IMR-90 (cell line): ENCODE measurements around the gene POR. TPM values are rescaled to one million over a fixed set of nuclear protein-coding genes. Genes with fewer than 3 reads are reported as not detected.

Experiments
- ATAC-seq: fragments of 200-7000 bp; cut with Tn5 transposase; 2 replicates; pipeline ENCODE4 v1.9.1; 2020; ENCODE audit warnings: low read depth, mild to moderate bottlenecking, moderate library complexity
- BruUV-seq: library from RNA; stranded (reverse); fragments of 400-500 nt; replicated peaks from 2 replicates; lab custom pipeline; 2021; lab: Mats Ljungman, UMichigan
- CTCF ChIA-PET: fragments of 300-600 bp; formaldehyde crosslinking; extraction: SDS; loops from one replicate; lab custom pipeline; 2021; ENCODE audit warnings: antibody characterized with exemption; lab: Yijun Ruan, JAX
- POLR2A ChIA-PET: fragments of 300-600 bp; sonication (Branson Sonifier 250); formaldehyde crosslinking; loops from one replicate; lab custom pipeline; 2022; ENCODE audit warnings: antibody characterized with exemption; ENCODE audit not compliant: unreplicated experiment; lab: Charles Lee
- DNase-seq: peaks from one replicate; pipeline ENCODE4 v3.0.0; 2013
- H2AFZ ChIP-seq: replicated peaks from 2 replicates; pipeline ENCODE3; 2013; ENCODE audit warnings: low read length, mild to moderate bottlenecking; ENCODE audit not compliant: poor library complexity
- H2AK5ac ChIP-seq: 2 replicates; pipeline ENCODE4 v1.6.1; 2013; ENCODE audit warnings: low read depth, low read length, inconsistent platforms
- H2AK9ac ChIP-seq: replicated peaks from 2 replicates; pipeline ENCODE3; 2013; ENCODE audit warnings: mild to moderate bottlenecking, low read depth, low read length, moderate library complexity; ENCODE audit not compliant: poor library complexity
- H2BK120ac ChIP-seq: 2 replicates; pipeline ENCODE4 v1.6.1; 2013; ENCODE audit warnings: low read depth, low read length, inconsistent platforms
- H2BK15ac ChIP-seq: 3 replicates; pipeline ENCODE4 v1.6.1; 2013; ENCODE audit warnings: low read depth, low read length, inconsistent platforms
- H2BK20ac ChIP-seq: 2 replicates; pipeline ENCODE4 v1.6.1; 2013; ENCODE audit warnings: low read depth, mild to moderate bottlenecking, inconsistent platforms, low read length, moderate library complexity
- H2BK5ac ChIP-seq: 2 replicates; pipeline ENCODE4 v1.6.1; 2013; ENCODE audit warnings: mild to moderate bottlenecking, low read depth, low read length, inconsistent platforms; ENCODE audit not compliant: poor library complexity, severe bottlenecking
- H3K14ac ChIP-seq: replicated peaks from 2 replicates; pipeline ENCODE4 v1.6.1; 2013; ENCODE audit warnings: low read depth, low read length, inconsistent platforms
- H3K18ac ChIP-seq: 2 replicates; pipeline ENCODE4 v1.6.1; 2013; ENCODE audit warnings: low read depth, low read length, control low read depth
- H3K23ac ChIP-seq: 2 replicates; pipeline ENCODE4 v1.6.1; 2013; ENCODE audit warnings: low read depth, low read length, inconsistent platforms
- H3K27ac ChIP-seq: 2 replicates; pipeline ENCODE4 v1.5.1; 2013; ENCODE audit warnings: mild to moderate bottlenecking, control low read depth, low read length; ENCODE audit not compliant: insufficient read depth
- H3K27me3 ChIP-seq: 2 replicates; pipeline ENCODE4 v1.6.1; 2013; ENCODE audit warnings: low read length; ENCODE audit not compliant: control insufficient read depth, insufficient read depth
- H3K36me3 ChIP-seq: 2 replicates; pipeline ENCODE4 v1.6.1; 2013; ENCODE audit warnings: low read length, mixed read lengths; ENCODE audit not compliant: control insufficient read depth, insufficient read depth
- H3K4ac ChIP-seq: 2 replicates; pipeline ENCODE4 v1.6.1; 2013; ENCODE audit warnings: low read depth, low read length, inconsistent platforms
- H3K4me1 ChIP-seq: 2 replicates; pipeline ENCODE4 v1.6.1; 2013; ENCODE audit warnings: low read length, mixed read lengths; ENCODE audit not compliant: control insufficient read depth, insufficient read depth
- H3K4me2 ChIP-seq: 2 replicates; pipeline ENCODE4 v1.6.1; 2013; ENCODE audit warnings: low read depth, mild to moderate bottlenecking, control low read depth, low read length, moderate library complexity
- H3K4me3 ChIP-seq: 2 replicates; pipeline ENCODE4 v1.5.1; 2013; ENCODE audit warnings: low read depth, mild to moderate bottlenecking, control low read depth, low read length, moderate library complexity; ENCODE audit not compliant: insufficient read depth
- H3K56ac ChIP-seq: 2 replicates; pipeline ENCODE4 v1.6.1; 2013; ENCODE audit warnings: low read length, inconsistent platforms; ENCODE audit not compliant: insufficient read depth; ENCODE audit errors: extremely low read depth
- H3K79me1 ChIP-seq, 2 experiments: 2 replicates each; pipeline ENCODE4 v1.6.1; 2013; ENCODE audit warnings: low read length in 2 of 2, inconsistent platforms in 1 of 2, low read depth in 1 of 2
- H3K9ac ChIP-seq: 2 replicates; pipeline ENCODE4 v1.6.1; 2013; ENCODE audit warnings: low read depth, low read length, control low read depth
- H3K9me1 ChIP-seq: 2 replicates; pipeline ENCODE4 v1.6.1; 2013; ENCODE audit warnings: low read length, inconsistent platforms; ENCODE audit not compliant: insufficient read depth
- H3K9me3 ChIP-seq: 2 replicates; pipeline ENCODE4 v1.6.1; 2013; ENCODE audit warnings: low read length; ENCODE audit not compliant: control insufficient read depth, insufficient read depth
- H4K20me1 ChIP-seq: 2 replicates; pipeline ENCODE4 v1.6.1; 2013; ENCODE audit warnings: low read length, inconsistent platforms; ENCODE audit not compliant: insufficient read depth
- H4K5ac ChIP-seq: 2 replicates; pipeline ENCODE4 v1.6.1; 2013; ENCODE audit warnings: mild to moderate bottlenecking, low read depth, low read length, control low read depth
- H4K8ac ChIP-seq, 2 experiments: 2 replicates each; pipeline ENCODE4 v1.6.1; 2013; ENCODE audit warnings: low read depth in 2 of 2, low read length in 2 of 2, control low read depth in 1 of 2, inconsistent platforms in 1 of 2
- H4K91ac ChIP-seq: 2 replicates; pipeline ENCODE4 v1.6.1; 2013; ENCODE audit warnings: low read depth, low read length, inconsistent platforms; ENCODE audit not compliant: insufficient read depth
- BHLHE40 ChIP-seq: fragments of 150-350 bp; IDR thresholded peaks from 2 replicates; pipeline ENCODE4 v1.6.1; 2016; ENCODE audit warnings: mild to moderate bottlenecking, low read depth, low read length
- CHD1 ChIP-seq: IDR thresholded peaks from 2 replicates; pipeline ENCODE4 v1.6.1; 2012; ENCODE audit warnings: low read depth, low read length, improper control_type of control experiment
- ELK1 ChIP-seq: fragments of 150-350 bp; IDR thresholded peaks from 2 replicates; pipeline ENCODE4 v1.6.1; 2016; ENCODE audit warnings: low read depth, mild to moderate bottlenecking, low read length, moderate library complexity, borderline replicate concordance
- FOS ChIP-seq: fragments of 150-350 bp; IDR thresholded peaks from 2 replicates; pipeline ENCODE4 v1.6.1; 2016; ENCODE audit warnings: low read depth, low read length
- MAFK ChIP-seq: IDR thresholded peaks from 2 replicates; pipeline ENCODE4 v1.6.1; 2012; ENCODE audit warnings: low read depth, low read length, improper control_type of control experiment
- MAZ ChIP-seq: IDR thresholded peaks from 2 replicates; pipeline ENCODE4 v1.6.1; 2012; ENCODE audit warnings: low read depth, mild to moderate bottlenecking, low read length, improper control_type of control experiment, moderate library complexity, borderline replicate concordance
- MXI1 ChIP-seq: IDR thresholded peaks from 2 replicates; pipeline ENCODE4 v1.6.1; 2012; ENCODE audit warnings: low read depth, mild to moderate bottlenecking, low read length, moderate library complexity, borderline replicate concordance
- NFE2L2 ChIP-seq: fragments of 150-350 bp; IDR thresholded peaks from 2 replicates; pipeline ENCODE4 v1.6.1; 2016; ENCODE audit warnings: low read depth, mild to moderate bottlenecking, low read length
- POLR2A ChIP-seq: IDR thresholded peaks from 2 replicates; pipeline ENCODE4 v1.6.1; 2012; ENCODE audit warnings: mild to moderate bottlenecking, low read depth, low read length
- RAD21 ChIP-seq: IDR thresholded peaks from 2 replicates; pipeline ENCODE4 v1.6.1; 2012; ENCODE audit warnings: low read length, improper control_type of control experiment
- RFX5 ChIP-seq: IDR thresholded peaks from 2 replicates; pipeline ENCODE4 v1.8.0; 2012; ENCODE audit warnings: low read depth, mild to moderate bottlenecking, low read length, moderate library complexity
- SMC3 ChIP-seq: fragments of 150-350 bp; IDR thresholded peaks from 2 replicates; pipeline ENCODE4 v1.6.1; 2016; ENCODE audit warnings: low read depth, mild to moderate bottlenecking, antibody characterized with exemption, low read length, moderate library complexity
- USF2 ChIP-seq: fragments of 150-350 bp; IDR thresholded peaks from 2 replicates; pipeline ENCODE4 v1.6.1; 2017; ENCODE audit warnings: mild to moderate bottlenecking, antibody characterized with exemption, low read length, low read depth
- WGBS, 2 experiments: methylation state at CpG; one replicate each; pipeline versions ENCODE4 v1.1.5 to v1.1.7; 2013; ENCODE audit warnings: missing lambda C conversion rate in 2 of 2; ENCODE audit not compliant: insufficient read length in 1 of 2; ENCODE audit errors: extremely low coverage in 2 of 2; 5-methylcytosine and 5-hydroxymethylcytosine counted together
- dilution Hi-C: fragments of 300-500 bp; cut with HindIII; formaldehyde crosslinking; loops from one replicate; pipeline ENCODE4 v1.14.3; 2018; ENCODE audit warnings: low sequenced_read_pairs; ENCODE audit not compliant: unreplicated experiment
- in situ Hi-C: fragments of 300-500 bp; cut with MboI; formaldehyde crosslinking; loops from 3 replicates; pipeline ENCODE4 v1.14.3; 2019; ENCODE audit warnings: low sequenced_read_pairs, inconsistent platforms, mixed read lengths
- intact Hi-C: fragments of 100-400 bp; cut with micrococcal nuclease; formaldehyde crosslinking; loops from 2 replicates; pipeline ENCODE4 v1.10.0; 2022
- polyA plus RNA-seq, 3 experiments: library from polyadenylated mRNA; depleted of rRNA; stranded (reverse); fragments of >200 nt; gene quantifications; 2 replicates each; pipeline ENCODE4 v1.2.3, GENCODE V29; 2012; ENCODE audit warnings: low replicate concordance in 1 of 3
- total RNA-seq: library from RNA; depleted of rRNA; stranded (reverse); fragments of >200 nt; gene quantifications from 2 replicates; pipeline ENCODE4 v1.2.3, GENCODE V29; 2012
- TF ChIP-seq, protein P1 (sequence below): conservative IDR thresholded peaks from 2 replicates; pipeline ENCODE4 v1.5.1; 2012; ENCODE audit warnings: mild to moderate bottlenecking, low read depth, low read length, improper control_type of control experiment

Gene POR
- total and polyA plus RNA-seq, 2 of the 4 experiments (the other 2 are of a cell fraction) = 25.5 to 42.2 TPM

- Histone ChIP-seq H3K4me3 (no peak overlapping the region), H4K20me1 (no peaks in the 10 kb centered on the region), H3K4me1 (peaks cover 10% of the 10 kb centered on the region), H3K27ac (no peak overlapping the region), H2BK15ac (no peak overlapping the region), H3K4me2 (no peak overlapping the region), H4K8ac (no peak overlapping the region), H2BK120ac (no peak overlapping the region), H3K14ac (no peak overlapping the region), H3K4ac (no peak overlapping the region), H2AK9ac (no peak overlapping the region), H4K5ac (no peak overlapping the region), H4K91ac (no peak overlapping the region), H2BK20ac (no peak overlapping the region), H3K56ac (no peak overlapping the region), H2BK5ac (no peak overlapping the region), H3K9me1 (peaks cover 8% of the 10 kb centered on the region), H3K9me3 (no peaks in the 10 kb centered on the region), H2AFZ (no peak overlapping the region), H3K27me3 (no peaks in the 10 kb centered on the region), H2AK5ac (no peak overlapping the region), H3K23ac (no peak overlapping the region), H3K79me1 (no peaks in the 10 kb centered on the region), H3K18ac (no peak overlapping the region), H3K36me3 (no peaks in the 10 kb centered on the region), H3K9ac (no peak overlapping the region)
- DNase-seq (no peak), ATAC-seq (no peak)
- ChIA-PET CTCF (interaction anchor here (0.6 kb wide), 1 partner anchor 39 kb away, joined by 3 read pairs; no protein-coding TSS in a partner anchor), POLR2A (no interaction called here)
- intact Hi-C loops = no loop called here
- WGBS, 2 experiments = 100% methylated on average over 1 of the region's 7 CpGs; no CpG with 5 or more reads in 1 of the 2 experiments
- dilution Hi-C loops = no loop called here
- in situ Hi-C loops = loop anchor here (5.0 to 25.0 kb wide), 2 partner anchors 147 to 267 kb away; no protein-coding TSS in a partner anchor
- TF ChIP-seq MXI1 (no peak), SMC3 (no peak), NFE2L2 (no peak), BHLHE40 (no peak), USF2 (no peak), MAZ (no peak), RFX5 (no peak), RAD21 (no peak), CHD1 (no peak), ELK1 (no peak), FOS (no peak), MAFK (no peak), POLR2A (no peak)
- TF ChIP-seq, protein P1, sequence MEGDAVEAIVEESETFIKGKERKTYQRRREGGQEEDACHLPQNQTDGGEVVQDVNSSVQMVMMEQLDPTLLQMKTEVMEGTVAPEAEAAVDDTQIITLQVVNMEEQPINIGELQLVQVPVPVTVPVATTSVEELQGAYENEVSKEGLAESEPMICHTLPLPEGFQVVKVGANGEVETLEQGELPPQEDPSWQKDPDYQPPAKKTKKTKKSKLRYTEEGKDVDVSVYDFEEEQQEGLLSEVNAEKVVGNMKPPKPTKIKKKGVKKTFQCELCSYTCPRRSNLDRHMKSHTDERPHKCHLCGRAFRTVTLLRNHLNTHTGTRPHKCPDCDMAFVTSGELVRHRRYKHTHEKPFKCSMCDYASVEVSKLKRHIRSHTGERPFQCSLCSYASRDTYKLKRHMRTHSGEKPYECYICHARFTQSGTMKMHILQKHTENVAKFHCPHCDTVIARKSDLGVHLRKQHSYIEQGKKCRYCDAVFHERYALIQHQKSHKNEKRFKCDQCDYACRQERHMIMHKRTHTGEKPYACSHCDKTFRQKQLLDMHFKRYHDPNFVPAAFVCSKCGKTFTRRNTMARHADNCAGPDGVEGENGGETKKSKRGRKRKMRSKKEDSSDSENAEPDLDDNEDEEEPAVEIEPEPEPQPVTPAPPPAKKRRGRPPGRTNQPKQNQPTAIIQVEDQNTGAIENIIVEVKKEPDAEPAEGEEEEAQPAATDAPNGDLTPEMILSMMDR = no peak
- no TSS peak for BruUV-seq
Observed at GRCh38 chr7:75869776-75870379, 45.1 kb upstream of the POR start.
